ENCODE data around the gene TKT.
"Not testable (repeated sequence)": the region's sequence is repeated elsewhere in the genome, so short reads cannot be mapped to it uniquely, and the experiment has no call there.

Gene TKT

GRCh38 chr3:53255775-53256703 is at the start of gene TKT:
TKT (minus strand) TSS chr3:53256022; CDS start chr3:53255942, 80 bp downstream.
- DNase-seq (ENCODE audit: low spot score) = peak; percentile 78

- DNase-seq (ENCODE audit: low spot score) = no peak
These were observed 48.1 kb upstream of the TKT start for GRCh38 chr3:53303957-53304356.

- no peak for DNase-seq (ENCODE audit: low spot score)
These were observed 47.7 kb upstream of the TKT start for GRCh38 chr3:53303549-53303948.

DNA sequence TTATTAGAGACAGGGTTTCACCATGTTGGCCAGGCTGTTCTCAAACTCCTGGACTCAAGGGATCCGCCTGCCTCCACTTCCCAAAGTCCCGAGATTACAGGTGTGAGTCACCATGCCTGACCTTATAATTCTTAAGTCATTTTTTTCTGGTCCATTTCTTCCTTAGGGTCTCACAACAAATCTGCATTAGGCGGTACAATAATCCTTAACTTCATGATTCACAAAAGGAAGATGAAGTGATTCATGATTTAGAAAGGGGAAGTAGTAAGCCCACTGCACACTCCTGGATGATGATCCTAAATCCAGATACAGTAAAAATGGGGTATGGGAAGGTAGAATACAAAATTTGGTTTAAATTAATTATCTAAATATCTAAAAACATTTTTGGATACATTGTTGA is 45.0 kb upstream of the TKT start:
- no peak for DNase-seq (ENCODE audit: low spot score)

GRCh38 chr3:53299611-53300023 is 43.8 kb upstream of the TKT start:
- peak; percentile 59 for DNase-seq (ENCODE audit: low spot score)

DNA sequence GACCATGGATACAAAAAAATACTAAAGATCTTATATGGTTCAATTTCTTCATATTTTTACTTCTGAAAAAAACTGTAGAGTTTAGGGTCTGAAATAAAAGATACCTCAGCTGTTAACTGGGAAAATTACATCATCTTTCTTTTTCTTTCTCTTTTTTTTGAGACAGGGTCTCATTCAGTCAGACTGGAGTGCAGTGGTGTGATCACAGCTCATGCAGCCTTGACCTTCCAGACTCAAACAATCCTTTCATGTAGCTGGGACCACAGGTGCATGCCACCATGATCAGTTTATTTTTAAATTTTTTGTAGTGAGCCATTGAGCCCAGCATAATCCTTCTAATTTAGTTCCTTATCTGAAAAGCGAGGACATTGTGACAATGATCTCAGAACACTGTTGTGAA is 39.6 kb upstream of the TKT start:
- no peak for DNase-seq (ENCODE audit: low spot score)

DNA sequence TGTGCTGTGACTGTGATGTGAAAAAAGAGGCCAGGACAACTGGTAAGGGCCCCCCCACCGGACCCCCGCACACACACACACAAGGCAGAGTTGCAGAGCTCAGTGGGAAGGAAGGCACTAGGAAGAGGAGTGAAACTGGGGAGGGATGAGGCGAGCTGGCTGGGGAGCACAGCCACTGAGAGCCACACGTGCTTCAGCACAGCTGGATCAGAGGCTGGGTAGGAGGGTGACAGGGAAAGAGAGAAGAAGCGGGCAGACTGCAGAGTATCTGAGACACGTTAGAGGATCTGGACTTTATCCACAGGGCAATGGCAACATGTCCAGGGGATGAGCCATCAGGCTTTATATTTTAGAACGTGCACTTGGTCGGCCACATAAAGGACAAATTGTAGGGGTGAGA is 38.0 kb upstream of the TKT start:
- no peak for DNase-seq (ENCODE audit: low spot score)

GRCh38 chr3:53288214-53288613 is 32.4 kb upstream of the TKT start:
- DNase-seq (ENCODE audit: low spot score) = no peak

GRCh38 chr3:53287131-53287629 is 31.4 kb upstream of the TKT start:
- DNase-seq (ENCODE audit: low spot score) = no peak

GRCh38 chr3:53286727-53287126 is 30.9 kb upstream of the TKT start:
- DNase-seq (ENCODE audit: low spot score) = no peak

- DNase-seq (ENCODE audit: low spot score) = no peak
These were observed 26.8 kb upstream of the TKT start for GRCh38 chr3:53282581-53282980.

GRCh38 chr3:53278667-53279066 is 22.8 kb upstream of the TKT start:
- DNase-seq (ENCODE audit: low spot score) = no peak

- DNase-seq (ENCODE audit: low spot score) = no peak
These were observed 19.2 kb upstream of the TKT start for GRCh38 chr3:53274938-53275605.

DNA sequence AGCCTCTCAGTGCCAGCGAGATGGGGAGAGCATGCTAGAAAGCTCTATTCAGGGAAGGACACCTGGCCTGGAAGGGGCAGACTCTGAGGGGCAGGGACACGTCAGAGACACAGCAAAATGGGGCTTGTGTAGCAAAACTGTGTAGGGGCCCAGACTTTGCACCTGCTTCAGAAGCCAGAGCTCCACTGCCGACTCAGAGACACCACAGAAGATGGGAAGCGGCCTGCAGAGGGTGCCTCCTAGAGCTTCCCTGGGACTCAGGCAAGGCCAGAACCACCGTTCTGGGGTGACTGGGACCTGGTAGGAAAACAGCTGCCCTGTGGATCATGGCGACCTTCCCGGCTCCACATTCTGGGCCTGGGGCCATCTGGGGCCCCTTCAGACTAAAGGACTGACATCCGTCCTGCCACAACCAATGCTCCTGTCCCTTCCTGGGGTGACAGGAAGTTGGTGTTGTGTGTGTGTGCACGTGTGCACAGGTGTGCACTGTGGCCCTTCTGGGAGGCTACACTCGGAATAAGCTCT is 17.4 kb upstream of the TKT start:
- DNase-seq (ENCODE audit: low spot score) = no peak

GRCh38 chr3:53269888-53270880 is 14.4 kb upstream of the TKT start:
- peak; percentile 6 for DNase-seq (ENCODE audit: low spot score)

- DNase-seq (ENCODE audit: low spot score) = not testable (repeated sequence)
These were observed 13.4 kb upstream of the TKT start for GRCh38 chr3:53269193-53269592.

- DNase-seq (ENCODE audit: low spot score) = no peak
These were observed 11.9 kb upstream of the TKT start for GRCh38 chr3:53267766-53268165.

DNA sequence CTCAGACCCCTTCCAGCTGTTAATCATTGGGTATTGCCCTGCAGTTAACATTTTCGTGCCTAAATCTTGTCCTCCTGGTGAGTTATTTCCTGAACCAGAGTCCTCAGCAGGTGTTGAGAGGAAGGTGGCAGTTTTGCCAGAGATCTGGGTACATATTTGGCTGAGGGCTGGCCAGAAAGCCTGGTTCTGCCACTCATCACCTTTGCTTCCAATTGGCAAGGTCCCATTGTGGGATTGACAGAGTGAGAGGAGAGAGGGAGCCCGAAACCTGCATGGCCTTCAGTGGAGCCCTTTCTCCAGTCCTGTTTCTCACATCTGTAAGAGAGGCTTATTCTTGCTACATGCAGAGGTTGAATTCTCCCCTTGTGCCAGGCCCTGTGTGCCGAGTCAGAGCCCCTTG is 8.9 kb upstream of the TKT start:
- no peak for DNase-seq (ENCODE audit: low spot score)

DNA sequence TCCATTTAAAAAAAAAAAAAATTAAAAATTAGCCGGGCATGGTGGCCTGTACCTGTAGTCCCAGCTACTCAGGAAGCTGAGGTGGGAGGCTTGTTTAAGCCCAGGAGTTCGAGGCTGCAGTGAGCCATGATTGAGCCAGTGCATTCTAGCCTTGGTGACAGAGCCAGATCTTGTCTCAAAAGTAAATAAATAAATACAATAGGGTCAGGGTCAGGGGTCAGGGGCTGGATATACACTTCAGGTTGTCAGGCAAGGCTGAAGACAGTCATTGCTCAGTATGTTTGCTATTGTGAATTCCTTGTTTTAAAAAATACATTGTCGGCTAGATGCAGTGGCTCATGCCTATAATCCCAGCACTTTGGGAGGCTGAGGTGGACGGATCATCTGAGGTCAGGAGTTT is 8.1 kb upstream of the TKT start:
- no peak for DNase-seq (ENCODE audit: low spot score)

DNA sequence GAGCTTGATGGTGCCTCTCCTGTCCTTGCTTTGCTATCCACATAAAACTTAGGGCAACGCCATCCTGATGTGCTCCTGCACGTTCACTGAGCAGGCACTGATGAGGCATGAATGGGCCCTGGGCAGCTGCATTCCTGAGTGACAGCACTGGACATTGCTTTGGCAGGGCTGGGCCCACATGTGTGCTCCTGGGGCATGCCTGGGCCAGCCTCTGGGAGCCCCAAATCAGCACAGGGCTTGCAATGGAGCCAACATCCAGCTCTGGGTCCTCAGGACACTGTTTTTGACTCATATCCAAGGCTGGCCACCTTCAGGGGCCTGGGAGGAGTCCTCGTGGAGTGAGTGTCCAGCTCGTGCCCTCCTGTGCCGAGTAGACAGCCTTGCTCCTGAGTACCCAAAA is 5.9 kb upstream of the TKT start:
- DNase-seq (ENCODE audit: low spot score) = no peak

DNA sequence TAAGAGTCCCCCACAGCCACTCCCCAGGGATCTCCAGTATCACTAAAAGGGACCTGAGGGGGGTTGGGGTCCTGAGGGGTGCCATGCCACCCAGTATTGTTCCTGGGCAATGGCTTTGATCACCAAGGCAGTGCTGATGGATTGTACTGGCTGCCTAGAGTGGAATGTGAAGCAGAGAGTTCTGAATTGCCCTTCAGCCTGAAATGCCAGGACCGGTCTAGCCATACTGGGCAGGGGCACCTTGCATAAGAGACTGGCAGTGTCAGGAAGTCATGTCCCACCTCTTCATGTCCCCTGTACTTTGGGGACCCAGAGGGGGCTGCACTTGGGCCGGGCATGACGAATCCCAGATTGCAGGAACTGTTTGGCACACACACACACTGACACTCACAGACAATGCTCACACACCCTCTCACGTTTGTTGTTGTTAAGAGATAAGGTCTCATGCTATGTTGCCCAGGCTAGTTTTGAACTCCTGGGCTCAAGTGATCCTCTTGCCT is 4.5 kb upstream of the TKT start:
- no peak for DNase-seq (ENCODE audit: low spot score)
